ENCODE data around the gene ZNF653.
A peak's percentile ranks its signal among the peaks of the same experiment; 100 is the strongest.

Gene ZNF653

DNA sequence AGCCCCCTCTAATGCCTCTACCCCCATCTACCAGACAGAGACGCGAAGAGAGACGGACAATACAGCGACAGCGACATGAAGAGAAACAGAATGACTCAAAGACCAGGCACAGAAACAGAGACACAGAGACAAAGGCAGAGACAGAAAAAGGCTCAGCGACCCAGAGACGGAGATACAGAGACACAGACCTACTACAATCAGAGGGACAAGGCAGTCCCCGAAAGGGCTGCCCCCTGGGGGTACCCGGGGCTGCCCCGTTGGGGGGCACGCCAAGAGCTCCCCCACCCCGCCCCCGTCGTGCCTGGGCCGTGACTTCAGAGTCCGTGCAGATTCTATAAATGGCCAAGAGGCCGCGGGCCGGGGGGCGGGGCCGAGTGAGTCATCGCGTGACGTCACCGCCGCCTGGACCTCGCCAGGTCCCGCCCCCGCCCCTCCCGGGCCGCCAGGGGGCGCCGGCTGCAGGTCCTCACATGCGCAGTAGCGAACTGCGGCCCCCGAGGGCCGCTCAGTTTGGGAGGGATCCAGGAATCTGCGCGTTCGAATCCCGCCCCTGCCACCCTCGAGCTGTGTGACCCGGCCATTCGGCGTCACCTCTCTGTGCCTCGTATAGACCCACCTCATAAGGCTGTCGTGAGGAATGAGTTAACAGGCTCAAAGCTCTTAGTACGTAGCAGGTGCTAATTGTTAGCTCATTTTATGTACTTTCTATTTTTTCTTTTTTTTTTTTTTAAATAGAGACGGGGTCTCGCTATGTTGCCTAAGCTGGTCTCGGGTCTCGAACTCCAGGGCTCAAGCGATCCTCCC, 30.4 kb upstream of the ZNF653 start:
- Mint-ChIP-seq H3K36me3 (ENCODE audit: low read depth) (no peaks in the 10 kb centered on the region), H3K27ac (peak overlapping the region; percentile 22), H3K9me3 (no peaks in the 10 kb centered on the region), H3K4me3 (peak overlapping the region; percentile 80), H3K27me3 (ENCODE audit: low read depth) (peaks cover 32% of the 10 kb centered on the region), H3K4me1 (ENCODE audit: low read depth) (peaks cover 13% of the 10 kb centered on the region)

GRCh38 chr19:11534948-11535347, 29.3 kb upstream of the ZNF653 start:
- Mint-ChIP-seq H3K36me3 (ENCODE audit: low read depth) (no peaks in the 10 kb centered on the region), H3K4me3 (no peak overlapping the region), H3K27ac (no peak overlapping the region), H3K9me3 (no peaks in the 10 kb centered on the region), H3K4me1 (ENCODE audit: low read depth) (peaks cover 15% of the 10 kb centered on the region), H3K27me3 (ENCODE audit: low read depth) (peaks cover 25% of the 10 kb centered on the region)

- H3K36me3 Mint-ChIP-seq (ENCODE audit: low read depth): no peaks in the 10 kb centered on the region
- H3K27ac Mint-ChIP-seq: no peak overlapping the region
- H3K4me1 Mint-ChIP-seq (ENCODE audit: low read depth): peaks cover 15% of the 10 kb centered on the region
- H3K27me3 Mint-ChIP-seq (ENCODE audit: low read depth): peaks cover 25% of the 10 kb centered on the region
- no peaks in the 10 kb centered on the region for H3K9me3 Mint-ChIP-seq
- H3K4me3 Mint-ChIP-seq: no peak overlapping the region
Observed at GRCh38 chr19:11534538-11534937, 28.9 kb upstream of the ZNF653 start.

DNA sequence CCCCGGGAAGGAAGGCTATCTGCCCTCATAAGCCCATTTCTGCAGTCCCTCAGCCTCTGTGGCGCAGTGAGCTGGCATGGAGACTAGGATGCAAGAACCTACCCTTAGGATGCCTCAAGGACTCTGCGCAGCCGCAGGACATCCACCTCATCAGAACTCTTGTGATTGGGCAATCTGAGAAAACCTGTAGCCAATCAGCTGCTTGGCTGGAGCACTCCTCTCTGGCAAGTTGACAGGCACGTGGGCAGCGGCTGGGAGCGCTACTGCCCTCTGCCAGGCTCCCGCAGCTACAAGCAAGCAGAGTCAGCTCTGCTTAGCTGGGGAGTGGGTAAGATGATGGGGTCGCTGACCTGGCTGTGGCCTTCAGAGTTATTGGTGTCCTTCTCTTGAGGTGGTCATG, 24.8 kb upstream of the ZNF653 start:
- Mint-ChIP-seq H3K36me3 (ENCODE audit: low read depth) (peaks cover 4% of the 10 kb centered on the region), H3K9me3 (no peaks in the 10 kb centered on the region), H3K4me1 (ENCODE audit: low read depth) (peaks cover 18% of the 10 kb centered on the region), H3K4me3 (no peak overlapping the region), H3K27me3 (ENCODE audit: low read depth) (peaks cover 11% of the 10 kb centered on the region), H3K27ac (no peak overlapping the region)

DNA sequence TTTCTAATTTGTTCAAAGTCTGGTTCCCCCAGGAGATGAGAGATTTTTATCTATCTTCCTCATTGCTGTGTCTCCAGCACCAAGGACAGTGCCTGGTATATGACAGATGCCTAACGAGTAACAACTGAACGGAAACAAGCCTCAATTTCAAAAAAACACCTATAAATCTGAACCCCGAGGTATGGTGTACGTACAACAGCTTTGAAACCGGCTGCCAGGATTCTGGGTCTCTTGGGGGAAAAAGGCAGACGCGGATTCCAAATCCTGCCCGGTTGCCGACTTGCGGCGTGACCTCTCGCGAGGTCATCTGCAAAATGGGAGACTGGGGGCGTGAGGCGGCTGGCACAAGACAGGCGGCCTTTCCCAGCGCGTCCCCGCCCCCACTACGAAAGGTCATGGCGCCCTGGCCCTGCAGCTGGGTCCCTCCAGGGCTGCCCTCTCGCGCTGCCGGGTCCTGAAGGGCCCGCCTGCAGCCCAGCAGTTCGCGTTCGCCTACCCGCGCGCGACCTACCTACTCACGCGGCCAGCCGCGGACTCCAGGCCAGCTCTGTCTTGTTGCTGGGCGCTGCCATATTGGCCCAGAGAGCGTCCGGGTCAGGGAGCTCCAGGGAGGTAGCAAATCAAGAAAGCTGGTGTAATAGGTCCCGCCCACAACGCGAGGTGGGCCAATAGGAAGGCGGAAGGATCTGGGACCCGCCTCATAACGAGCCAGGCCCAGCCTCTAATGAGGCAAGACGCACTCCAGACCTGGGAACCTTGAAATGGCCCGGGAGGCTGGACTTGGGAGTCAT, 23.1 kb upstream of the ZNF653 start, which contains the start of gene ECSIT:
Gene ECSIT, minus strand, starts transcription at position 584 of the 791 bp plus-strand sequence. CDS start 9,964 bp downstream, outside the sequence.
- Mint-ChIP-seq H3K4me3 (peak within 1 kb of the TSS; percentile 93), H3K36me3 (ENCODE audit: low read depth) (peaks cover 4% of the 10 kb centered on the region), H3K27ac (peak within 1 kb of the TSS; percentile 91), H3K4me1 (ENCODE audit: low read depth) (peaks cover 15% of the 10 kb centered on the region), H3K9me3 (no peaks in the 10 kb centered on the region), H3K27me3 (ENCODE audit: low read depth) (peaks cover 3% of the 10 kb centered on the region)

DNA sequence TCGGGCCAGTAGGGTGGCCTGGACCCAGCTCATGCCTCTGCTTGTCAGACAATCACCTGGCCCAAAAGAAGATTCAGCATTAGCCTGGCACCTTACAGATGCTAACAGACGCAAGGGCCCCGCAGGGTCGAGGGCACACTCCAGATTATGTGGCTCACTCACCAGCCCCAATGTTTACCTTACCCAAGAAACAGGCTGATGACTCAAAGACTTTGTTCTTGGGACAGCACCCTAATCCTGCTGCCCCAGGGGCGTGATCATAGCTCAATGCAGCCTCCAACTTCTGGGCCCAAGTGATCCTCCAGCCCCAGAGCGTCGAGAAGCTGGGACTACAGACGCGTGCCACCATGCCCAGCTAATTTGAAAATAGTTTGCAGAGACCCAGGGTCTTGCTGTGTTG, 13.5 kb upstream of the ZNF653 start:
- Mint-ChIP-seq H3K36me3 (ENCODE audit: low read depth) (peaks cover 2% of the 10 kb centered on the region), H3K4me3 (no peak overlapping the region), H3K9me3 (no peaks in the 10 kb centered on the region), H3K4me1 (ENCODE audit: low read depth) (no peaks in the 10 kb centered on the region), H3K27ac (no peak overlapping the region), H3K27me3 (ENCODE audit: low read depth) (no peaks in the 10 kb centered on the region)

GRCh38 chr19:11513946-11514345, 8.3 kb upstream of the ZNF653 start:
- Mint-ChIP-seq H3K27ac (no peak overlapping the region), H3K36me3 (ENCODE audit: low read depth) (peaks cover 2% of the 10 kb centered on the region), H3K4me3 (no peak overlapping the region), H3K9me3 (no peaks in the 10 kb centered on the region), H3K4me1 (ENCODE audit: low read depth) (no peaks in the 10 kb centered on the region), H3K27me3 (ENCODE audit: low read depth) (no peaks in the 10 kb centered on the region)

DNA sequence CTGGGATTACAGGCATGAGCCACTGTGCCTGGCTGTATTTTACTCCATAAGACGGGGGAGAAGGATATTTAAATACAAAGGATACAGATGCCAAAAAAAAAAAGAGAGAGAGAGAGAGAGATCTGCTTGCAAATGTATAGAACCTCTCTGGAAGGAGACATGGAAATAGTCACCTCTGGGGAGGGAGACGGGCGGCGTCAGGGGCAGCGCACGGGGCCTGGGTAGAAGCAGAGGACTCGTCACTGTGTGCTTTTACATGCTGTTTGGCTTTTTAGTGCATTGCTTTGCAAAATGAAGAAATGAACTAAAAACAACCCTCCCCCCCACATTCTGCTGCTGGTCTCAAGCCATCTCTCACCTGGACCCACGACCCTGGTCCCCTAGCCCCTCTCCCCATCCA, 4.8 kb upstream of the ZNF653 start:
- no peak overlapping the region for H3K4me3 Mint-ChIP-seq
- H3K4me1 Mint-ChIP-seq (ENCODE audit: low read depth): peaks cover 7% of the 10 kb centered on the region
- no peaks in the 10 kb centered on the region for H3K27me3 Mint-ChIP-seq (ENCODE audit: low read depth)
- H3K36me3 Mint-ChIP-seq (ENCODE audit: low read depth): peaks cover 3% of the 10 kb centered on the region
- H3K9me3 Mint-ChIP-seq: no peaks in the 10 kb centered on the region
- H3K27ac Mint-ChIP-seq: no peak overlapping the region

GRCh38 chr19:11507370-11508078, 1.9 kb upstream of the ZNF653 start:
- H3K4me3 Mint-ChIP-seq: peak overlapping the region; percentile 21
- H3K9me3 Mint-ChIP-seq: no peaks in the 10 kb centered on the region
- peaks cover 17% of the 10 kb centered on the region for H3K4me1 Mint-ChIP-seq (ENCODE audit: low read depth)
- peaks cover 6% of the 10 kb centered on the region for H3K36me3 Mint-ChIP-seq (ENCODE audit: low read depth)
- no peak overlapping the region for H3K27ac Mint-ChIP-seq
- no peaks in the 10 kb centered on the region for H3K27me3 Mint-ChIP-seq (ENCODE audit: low read depth)

- Mint-ChIP-seq H3K36me3 (ENCODE audit: low read depth) (peaks cover 6% of the 10 kb centered on the region), H3K4me3 (peak overlapping the region; percentile 85), H3K9me3 (no peaks in the 10 kb centered on the region), H3K27ac (peak overlapping the region; percentile 93), H3K4me1 (ENCODE audit: low read depth) (peaks cover 17% of the 10 kb centered on the region), H3K27me3 (ENCODE audit: low read depth) (no peaks in the 10 kb centered on the region)
Observed at GRCh38 chr19:11506967-11507366, 1.3 kb upstream of the ZNF653 start.

DNA sequence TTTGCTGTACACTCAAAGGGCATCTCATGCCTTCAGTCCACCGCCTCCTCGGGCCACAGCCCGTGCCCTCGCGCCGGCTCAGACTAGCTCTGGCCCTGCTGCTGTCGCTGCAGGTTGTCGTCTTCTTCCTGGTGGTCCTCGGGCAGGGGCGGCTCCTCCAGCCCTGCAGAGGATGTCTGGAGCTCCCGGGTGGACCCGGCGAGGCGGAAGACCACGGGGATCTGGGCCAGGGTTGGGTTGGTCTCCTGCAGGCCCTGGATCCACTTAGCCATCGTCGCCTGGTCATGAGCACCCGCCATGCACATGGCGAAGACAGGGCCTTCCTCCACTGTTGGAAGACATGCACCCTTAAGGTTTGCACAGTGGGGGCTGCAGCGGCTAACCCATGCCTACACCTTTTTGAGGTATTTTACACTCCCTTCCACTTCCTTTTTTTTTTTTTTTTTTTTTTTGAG, 489 bp upstream of the ZNF653 start:
- H3K27me3 Mint-ChIP-seq (ENCODE audit: low read depth): no peaks in the 10 kb centered on the region
- peak overlapping the region; percentile 85 for H3K4me3 Mint-ChIP-seq
- peaks cover 20% of the 10 kb centered on the region for H3K4me1 Mint-ChIP-seq (ENCODE audit: low read depth)
- H3K9me3 Mint-ChIP-seq: no peaks in the 10 kb centered on the region
- peak overlapping the region; percentile 93 for H3K27ac Mint-ChIP-seq
- H3K36me3 Mint-ChIP-seq (ENCODE audit: low read depth): peaks cover 6% of the 10 kb centered on the region

- Mint-ChIP-seq H3K27me3 (ENCODE audit: low read depth) (no peaks in the 10 kb centered on the region), H3K27ac (peak overlapping the region; percentile 73), H3K4me1 (ENCODE audit: low read depth) (peaks cover 20% of the 10 kb centered on the region), H3K36me3 (ENCODE audit: low read depth) (peaks cover 8% of the 10 kb centered on the region), H3K4me3 (peak overlapping the region; percentile 79), H3K9me3 (no peaks in the 10 kb centered on the region)
Observed at GRCh38 chr19:11505032-11505503, 571 bp downstream of the ZNF653 start.

DNA sequence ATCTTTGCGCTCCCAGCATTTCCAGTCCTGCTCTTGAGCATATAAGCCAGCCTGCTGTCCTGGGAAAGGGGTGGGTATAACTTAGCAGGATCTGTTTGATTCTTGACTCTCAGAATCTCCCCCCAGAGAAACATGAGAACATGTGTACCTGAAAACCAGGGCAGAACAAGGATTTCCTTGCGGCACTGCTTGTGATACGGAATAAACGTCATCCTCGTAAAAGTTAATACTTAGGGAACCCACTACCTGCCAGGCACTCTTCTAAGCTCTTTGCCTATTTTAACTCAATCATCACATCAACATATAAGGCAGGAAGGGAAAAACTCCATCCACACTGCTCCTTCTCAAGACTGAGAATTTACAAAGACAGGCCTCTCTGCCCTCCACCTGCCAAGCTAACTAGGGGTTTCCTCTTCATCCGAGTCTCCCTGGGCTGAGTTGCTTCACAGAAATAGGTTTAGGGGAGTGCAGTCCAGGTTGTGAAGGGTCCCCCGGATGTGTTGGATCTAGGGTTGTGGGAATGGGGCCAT, 1.1 kb downstream of the ZNF653 start:
- no peaks in the 10 kb centered on the region for H3K9me3 Mint-ChIP-seq
- no peaks in the 10 kb centered on the region for H3K27me3 Mint-ChIP-seq (ENCODE audit: low read depth)
- H3K4me3 Mint-ChIP-seq: peak overlapping the region; percentile 79
- H3K27ac Mint-ChIP-seq: peak overlapping the region; percentile 73
- H3K36me3 Mint-ChIP-seq (ENCODE audit: low read depth): peaks cover 12% of the 10 kb centered on the region
- H3K4me1 Mint-ChIP-seq (ENCODE audit: low read depth): peaks cover 22% of the 10 kb centered on the region

DNA sequence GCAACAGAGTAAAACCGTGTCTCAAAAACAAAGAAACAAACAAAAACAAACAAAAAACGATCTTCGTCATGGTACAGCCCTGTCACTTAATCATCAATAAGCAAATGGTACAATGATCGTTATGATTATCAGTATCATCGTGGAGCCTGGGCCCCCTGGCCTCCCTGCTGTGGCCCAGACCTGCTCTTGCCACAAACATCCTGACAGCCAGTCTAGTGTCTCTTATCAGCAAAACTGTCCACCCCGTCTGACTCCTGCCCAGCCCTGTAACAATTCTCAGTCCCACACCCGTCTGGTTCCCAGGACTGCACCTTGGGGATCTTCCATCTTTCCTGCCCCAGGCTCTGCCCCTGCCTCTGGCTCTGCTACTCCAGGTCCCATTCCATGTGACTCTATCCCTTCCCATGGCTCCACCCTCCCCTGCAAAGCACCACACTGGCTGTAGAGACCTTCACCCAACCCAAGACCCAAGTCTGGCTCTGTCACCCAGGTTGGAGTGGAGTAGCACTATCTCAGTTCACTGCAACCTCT, 5.7 kb downstream of the ZNF653 start:
- H3K4me1 Mint-ChIP-seq (ENCODE audit: low read depth): peaks cover 15% of the 10 kb centered on the region
- no peaks in the 10 kb centered on the region for H3K9me3 Mint-ChIP-seq
- no peak overlapping the region for H3K27ac Mint-ChIP-seq
- no peaks in the 10 kb centered on the region for H3K27me3 Mint-ChIP-seq (ENCODE audit: low read depth)
- H3K4me3 Mint-ChIP-seq: no peak overlapping the region
- peaks cover 15% of the 10 kb centered on the region for H3K36me3 Mint-ChIP-seq (ENCODE audit: low read depth)
